HL-60 (cell line): ENCODE results near the gene EID2.

ENCODE experiments used
- DNase-seq, 2 experiments: peaks; one replicate each; pipeline ENCODE4 v3.0.0-alpha.2; 2010 to 2020; ENCODE audit warnings: low read depth in 1 of 2, low spot score in 1 of 2
- H3K27ac ChIP-seq: fragments of 250-450 bp; sonication (Bioruptor Pico); replicated peaks from 2 replicates; pipeline ENCODE4 v1.5.1; 2020; ENCODE audit warnings: mild to moderate bottlenecking, moderate library complexity
- H3K27me3 ChIP-seq: fragments of 250-450 bp; sonication (Bioruptor Pico); 2 replicates; pipeline ENCODE4 v1.5.1; 2021; ENCODE audit warnings: mild to moderate bottlenecking, moderate library complexity; ENCODE audit not compliant: insufficient read depth, poor library complexity, severe bottlenecking
- H3K4me3 ChIP-seq: replicated peaks from 2 replicates; pipeline ENCODE4 v1.5.1; 2011; ENCODE audit warnings: mild to moderate bottlenecking, control low read depth, low read length; ENCODE audit not compliant: insufficient read depth
- CTCF ChIP-seq: IDR thresholded peaks from one replicate; pipeline ENCODE4 v1.5.1; 2011; ENCODE audit warnings: low read length, control low read depth, inconsistent platforms; ENCODE audit not compliant: insufficient read depth
- GABPA ChIP-seq: IDR thresholded peaks from 2 replicates; pipeline ENCODE4 v1.6.1; 2012; ENCODE audit warnings: low read depth
- POLR2AphosphoS5 ChIP-seq: IDR thresholded peaks from 2 replicates; pipeline ENCODE4 v1.6.1; 2012; ENCODE audit warnings: low read depth
- REST ChIP-seq: IDR thresholded peaks from 2 replicates; pipeline ENCODE4 v1.6.1; 2012; ENCODE audit warnings: low read depth; ENCODE audit not compliant: insufficient replicate concordance
- SPI1 ChIP-seq: IDR thresholded peaks from 2 replicates; pipeline ENCODE4 v1.6.1; 2012; ENCODE audit warnings: low read depth, mild to moderate bottlenecking, borderline replicate concordance

Gene EID2

GRCh38 chr19:39497701-39497995 is 42.3 kb downstream of the EID2 start:
- Histone ChIP-seq H3K27me3 (peaks cover 32% of the 10 kb centered on the region), H3K27ac (no peak overlapping the region), H3K4me3 (no peak overlapping the region)
- TF ChIP-seq CTCF: no peak
- TF ChIP-seq GABPA: no peak
- TF ChIP-seq SPI1: no peak
- no peak for TF ChIP-seq POLR2AphosphoS5
- no peak for TF ChIP-seq REST
- no peak for DNase-seq

GRCh38 chr19:39496063-39496462 is 43.9 kb downstream of the EID2 start:
- TF ChIP-seq CTCF (no peak), POLR2AphosphoS5 (no peak), REST (no peak), SPI1 (no peak), GABPA (no peak)
- H3K27ac ChIP-seq: no peak overlapping the region
- no peak overlapping the region for H3K4me3 ChIP-seq
- peaks cover 32% of the 10 kb centered on the region for H3K27me3 ChIP-seq
- DNase-seq: no peak

GRCh38 chr19:39494661-39495060 is 45.3 kb downstream of the EID2 start:
- H3K27me3 ChIP-seq: peaks cover 28% of the 10 kb centered on the region
- no peak overlapping the region for H3K27ac ChIP-seq
- no peak for DNase-seq
- TF ChIP-seq CTCF (no peak), GABPA (no peak), SPI1 (no peak)
- H3K4me3 ChIP-seq: no peak overlapping the region

GRCh38 chr19:39492788-39493187 is 47.2 kb downstream of the EID2 start:
- no peak for DNase-seq

More at GRCh38 chr19:39492788-39493187, 47.2 kb downstream of the EID2 start:
- H3K4me3 ChIP-seq: no peak overlapping the region
- TF ChIP-seq CTCF: no peak
- TF ChIP-seq POLR2AphosphoS5: no peak
- no peak for TF ChIP-seq GABPA
- TF ChIP-seq SPI1: no peak
- no peak for TF ChIP-seq REST
- no peak overlapping the region for H3K27ac ChIP-seq
- peaks cover 11% of the 10 kb centered on the region for H3K27me3 ChIP-seq
